Heart right ventricle (tissue), 16 donors: ENCODE measurements around the gene TMEM220. TPM values are rescaled to one million over a fixed set of nuclear protein-coding genes. Genes with fewer than 3 reads are reported as not detected.
"Not testable (repeated sequence)": the region's sequence is repeated elsewhere in the genome, so short reads cannot be mapped to it uniquely, and the experiment has no call there.

ENCODE experiments used
- ATAC-seq, 8 donors: fragments of 200-7000 bp; cut with Tn5 transposase; one replicate each; pipeline ENCODE4 v1.9.1; 2020; ENCODE audit warnings: mild to moderate bottlenecking in 8 of 8, moderate library complexity in 8 of 8, moderate number of reproducible peaks in 1 of 8
- DNase-seq, 2 donors: peaks; one replicate each; pipeline ENCODE4 v3.0.0-alpha.2; 2020
- H3K27ac ChIP-seq, 10 donors: fragments of 200-600 bp; sonication (generic) in 2 of 10; one replicate each; pipeline versions ENCODE4 v1.5.0 to v1.8.0; 2020 to 2022; ENCODE audit warnings: mild to moderate bottlenecking in 3 of 10
- H3K27me3 ChIP-seq, 7 donors: fragments of 200-600 bp; one replicate each; pipeline ENCODE4 v1.8.0; 2021 to 2022; ENCODE audit warnings: mild to moderate bottlenecking in 2 of 7
- H3K36me3 ChIP-seq, 9 donors: fragments of 200-600 bp; sonication (generic) in 1 of 9; one replicate each; pipeline versions ENCODE4 v1.5.0 to v1.8.0; 2020 to 2022; ENCODE audit warnings: mild to moderate bottlenecking in 2 of 9
- H3K4me1 ChIP-seq, 9 donors: fragments of 200-600 bp; sonication (generic) in 1 of 9; one replicate each; pipeline versions ENCODE4 v1.5.0 to v1.8.0; 2020 to 2022; ENCODE audit warnings: mild to moderate bottlenecking in 4 of 9
- H3K4me3 ChIP-seq, 10 donors: fragments of 200-600 bp; sonication (generic) in 2 of 10; one replicate each; pipeline versions ENCODE4 v1.5.0 to v1.8.0; 2020 to 2022; ENCODE audit warnings: mild to moderate bottlenecking in 7 of 10, moderate library complexity in 2 of 10
- H3K9me3 ChIP-seq, 11 donors: fragments of 200-600 bp in 10 of 11; sonication (generic) in 2 of 11; one replicate each; pipeline versions ENCODE4 v1.5.0 to v1.8.0; 2013 to 2022; ENCODE audit warnings: mild to moderate bottlenecking in 2 of 11, control low read depth in 1 of 11, moderate library complexity in 1 of 11
- WGBS, 2 donors: extraction: QIAGEN DNeasy Blood & Tissue Kit; methylation state at CpG; one replicate each; pipeline ENCODE4 v1.1.7; 2013; ENCODE audit warnings: inconsistent platforms in 1 of 2; 5-methylcytosine and 5-hydroxymethylcytosine counted together
- intact Hi-C, 10 donors: fragments of 100-400 bp; cut with DNase I; formaldehyde crosslinking; loops; one replicate each; pipeline versions ENCODE4 v1.11.1 to v1.14.2; 2022
- polyA plus RNA-seq, 2 donors: library from polyadenylated mRNA; stranded (reverse); fragments of 200-250 nt; gene quantifications; one replicate each; pipeline ENCODE4 v1.2.3, GENCODE V29; 2013
- total RNA-seq, 10 donors: library from RNA; stranded (reverse); fragmentation: NEBNext Ultra II Directional in 3 of 10; extraction: Animal tissue kit (Norgen Biotek cat#: 25700) in 3 of 10; gene quantifications; one replicate each; pipeline versions ENCODE4 v1.2.1 to v1.2.4, GENCODE V29; 2021 to 2023
- TF ChIP-seq, protein P1 (sequence below), 9 donors: fragments of 200-600 bp; sonication (generic) in 2 of 9; IDR thresholded peaks; one replicate each; pipeline versions ENCODE4 v1.5.0 to v1.8.0; 2021 to 2022; ENCODE audit warnings: antibody characterized with exemption in 9 of 9, mild to moderate bottlenecking in 5 of 9, moderate library complexity in 1 of 9
- donor health status: Arrhythmogenic right ventricular cardiomyopathy.
- donor health status: ischemic (EF 13 %, LVEDD 7.1; RV severe dilation, severe dysfunction).
- donor health status: healthy with polysubstance abuse.
- donor health status: DM: no; HTN: yes; CAD: no.
- donor health status: DM: no; HTN: no; CAD: no.
- donor health status: ischemic (EF 25% LVEDD 6.9; RV normal size, moderate dysfunction).
- donor health status: ischemic (EF 25% LVEDD 5.7; RV mildly dilated, moderate dysfunction).
- donor health status: healthy.
- donor health status: DM: yes; HTN: yes; CAD: no.
- donor health status: Ischemic cardiomyopathy.
- donor health status: ischemic (EF 35%, LVEDD 5.7; RV mildly dilated, moderate dysfunction).
- donor health status: nonischemic (EF 11% LVEDD 7.7; RV severe dilation, severe dysfunction).
- donor health status: DM: yes; HTN: yes; CAD: no.
- donor health status: PGD.
- donor health status: ischemic (EF 29% LVEDD 5.4; RV normal size, mild dysfunction).
- donor health status: nonischemic (EF 23%, LVEDD 6.1; RV moderate dilation, normal function).

TMEM220 gene
- total and polyA plus RNA-seq, 12 donors = 3.8 to 13.6 (median 7.6) TPM

DNA sequence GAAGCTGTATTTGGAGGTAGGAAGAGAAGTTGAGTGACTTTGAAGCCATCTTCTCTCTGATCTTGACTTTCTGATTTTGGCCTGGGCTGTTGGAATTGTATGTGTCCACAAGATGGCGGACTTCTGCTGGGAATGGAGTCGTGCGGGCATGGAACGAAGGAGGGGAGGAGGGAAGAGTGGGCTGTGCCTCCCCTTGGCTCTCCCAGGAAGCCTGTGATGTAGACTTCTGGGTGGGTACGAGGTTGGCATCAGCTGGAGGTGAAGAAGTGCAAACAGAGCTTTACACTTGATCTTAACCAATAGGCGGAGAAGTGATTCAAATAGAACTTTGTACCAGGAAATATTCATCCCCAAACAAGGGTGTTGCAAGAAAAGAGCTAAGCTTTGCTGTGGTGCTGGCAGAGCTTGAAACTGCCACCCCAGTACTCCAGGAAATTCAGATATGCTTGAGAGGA, 7.4 kb upstream of the TMEM220 start:
- Histone ChIP-seq H3K4me3 (no peak overlapping the region), H3K9me3 (no peaks in the 10 kb centered on the region), H3K36me3 (no peaks in the 10 kb centered on the region), H3K27ac (no peak overlapping the region), H3K27me3 (no peaks in the 10 kb centered on the region), H3K4me1 (peaks cover 0 to 7% (median 0%) of the 10 kb centered on the region in 9 donors)
- WGBS, 2 donors = 16% methylated on average over 6 of the region's 6 CpGs
- peak; percentile 52 to 84 (median 74) for ATAC-seq
- intact Hi-C loops = loop anchor here (1.0 to 5.0 kb wide), 3 partner anchors 108 to 110 kb away; no protein-coding TSS in a partner anchor
- TF ChIP-seq, protein P1, sequence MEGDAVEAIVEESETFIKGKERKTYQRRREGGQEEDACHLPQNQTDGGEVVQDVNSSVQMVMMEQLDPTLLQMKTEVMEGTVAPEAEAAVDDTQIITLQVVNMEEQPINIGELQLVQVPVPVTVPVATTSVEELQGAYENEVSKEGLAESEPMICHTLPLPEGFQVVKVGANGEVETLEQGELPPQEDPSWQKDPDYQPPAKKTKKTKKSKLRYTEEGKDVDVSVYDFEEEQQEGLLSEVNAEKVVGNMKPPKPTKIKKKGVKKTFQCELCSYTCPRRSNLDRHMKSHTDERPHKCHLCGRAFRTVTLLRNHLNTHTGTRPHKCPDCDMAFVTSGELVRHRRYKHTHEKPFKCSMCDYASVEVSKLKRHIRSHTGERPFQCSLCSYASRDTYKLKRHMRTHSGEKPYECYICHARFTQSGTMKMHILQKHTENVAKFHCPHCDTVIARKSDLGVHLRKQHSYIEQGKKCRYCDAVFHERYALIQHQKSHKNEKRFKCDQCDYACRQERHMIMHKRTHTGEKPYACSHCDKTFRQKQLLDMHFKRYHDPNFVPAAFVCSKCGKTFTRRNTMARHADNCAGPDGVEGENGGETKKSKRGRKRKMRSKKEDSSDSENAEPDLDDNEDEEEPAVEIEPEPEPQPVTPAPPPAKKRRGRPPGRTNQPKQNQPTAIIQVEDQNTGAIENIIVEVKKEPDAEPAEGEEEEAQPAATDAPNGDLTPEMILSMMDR (IDR thresholded peaks at IDR 0.05) = peak; percentile 57 to 82 (median 72)
- peak; percentile 33 to 54 for DNase-seq

DNA sequence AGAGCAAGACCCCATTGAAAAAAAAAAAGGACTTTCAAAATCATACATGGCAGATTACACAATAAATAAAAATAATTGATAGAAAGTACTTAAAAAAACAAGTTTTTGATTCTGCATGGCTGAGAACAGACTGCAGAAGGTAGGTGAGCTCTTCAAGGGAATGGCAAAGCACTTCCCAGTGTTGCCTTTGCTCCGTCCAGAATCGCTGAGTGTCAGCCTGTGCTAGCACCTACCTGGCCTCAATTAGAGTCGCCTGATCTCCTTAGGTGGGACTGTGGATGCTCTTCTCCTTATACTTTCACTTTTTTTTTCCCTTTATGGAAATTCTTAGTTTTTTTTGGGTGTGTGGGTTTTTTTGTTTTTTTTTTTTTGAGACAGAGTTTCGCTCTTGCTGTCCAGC, 6.0 kb upstream of the TMEM220 start:
- TF ChIP-seq, protein P1 (IDR thresholded peaks at IDR 0.05) = no peak
- ATAC-seq (no peak), DNase-seq (no peak)
- Histone ChIP-seq H3K4me3 (no peak overlapping the region), H3K27ac (no peak overlapping the region), H3K9me3 (no peaks in the 10 kb centered on the region), H3K4me1 (peaks cover 0 to 7% (median 0%) of the 10 kb centered on the region in 9 donors), H3K36me3 (no peaks in the 10 kb centered on the region), H3K27me3 (no peaks in the 10 kb centered on the region)
- WGBS, 2 donors = 90 to 92% methylated on average over 4 of the region's 4 CpGs
- intact Hi-C loops = loop anchor here in 7 of 10 donors (2.0 to 5.0 kb wide), 2 partner anchors 109 to 111 kb away; no protein-coding TSS in a partner anchor

DNA sequence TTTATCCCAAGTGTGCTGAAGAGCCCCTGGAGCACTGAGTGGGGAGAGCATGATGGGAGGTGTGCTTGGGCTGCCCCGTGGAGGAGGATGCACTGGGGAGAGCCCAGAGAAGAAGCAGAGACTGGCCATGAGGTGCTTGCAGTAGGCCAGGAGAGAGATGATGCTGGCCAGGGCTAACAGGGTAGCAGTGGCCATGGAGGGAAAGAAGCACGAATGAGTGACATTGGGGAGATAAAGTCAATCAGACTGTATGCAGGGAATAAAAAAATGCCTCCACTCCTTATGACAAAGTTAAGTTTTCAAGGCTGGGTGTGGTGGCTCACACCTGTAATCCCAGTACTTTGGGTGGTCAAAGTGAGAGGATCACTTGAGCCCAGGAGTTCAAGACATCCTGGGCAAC, 5.4 kb upstream of the TMEM220 start:
- H3K36me3 ChIP-seq = no peaks in the 10 kb centered on the region
- no peak overlapping the region for H3K27ac ChIP-seq
- TF ChIP-seq, protein P1 (IDR thresholded peaks at IDR 0.05) = no peak
- H3K27me3 ChIP-seq = no peaks in the 10 kb centered on the region
- WGBS, 2 donors = 69 to 74% methylated on average over 2 of the region's 2 CpGs
- peaks cover 0 to 9% (median 0%) of the 10 kb centered on the region in 9 donors for H3K4me1 ChIP-seq
- intact Hi-C loops = loop anchor here in 2 of 10 donors (5.0 kb wide), 1 partner anchor 112 kb away; no protein-coding TSS in a partner anchor
- H3K4me3 ChIP-seq = no peak overlapping the region
- ATAC-seq = no peak
- no peaks in the 10 kb centered on the region for H3K9me3 ChIP-seq
- DNase-seq = no peak

DNA sequence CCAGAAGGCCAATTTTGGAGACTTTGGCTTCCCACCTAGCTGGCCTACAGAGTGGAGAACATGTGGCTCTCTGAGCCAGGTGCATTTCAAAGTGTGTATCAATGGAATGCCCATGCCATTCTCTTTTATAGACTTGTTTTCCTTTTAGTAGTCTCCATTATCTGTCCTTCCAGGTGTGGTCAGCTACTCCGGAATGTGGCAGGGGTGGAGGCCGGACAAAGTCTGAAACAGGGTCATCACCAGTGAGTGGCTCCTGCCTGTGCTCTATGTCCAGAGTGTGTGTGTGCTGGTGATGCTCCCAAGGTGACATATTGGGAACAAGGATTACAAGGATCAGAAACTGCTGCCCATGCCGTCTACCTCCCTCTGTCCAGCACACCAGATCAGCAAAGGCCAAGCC, 3.8 kb upstream of the TMEM220 start:
- H3K27ac ChIP-seq = no peak overlapping the region
- H3K4me1 ChIP-seq = peaks cover 0 to 17% (median 5%) of the 10 kb centered on the region in 9 donors
- 92 to 93% methylated on average over 3 of the region's 3 CpGs for WGBS, 2 donors
- TF ChIP-seq, protein P1 (IDR thresholded peaks at IDR 0.05) = no peak
- H3K36me3 ChIP-seq = no peaks in the 10 kb centered on the region
- ATAC-seq (no peak), DNase-seq (no peak)
- H3K27me3 ChIP-seq = no peaks in the 10 kb centered on the region
- no peak overlapping the region for H3K4me3 ChIP-seq
- H3K9me3 ChIP-seq = no peaks in the 10 kb centered on the region
- intact Hi-C loops = no loop called here

DNA sequence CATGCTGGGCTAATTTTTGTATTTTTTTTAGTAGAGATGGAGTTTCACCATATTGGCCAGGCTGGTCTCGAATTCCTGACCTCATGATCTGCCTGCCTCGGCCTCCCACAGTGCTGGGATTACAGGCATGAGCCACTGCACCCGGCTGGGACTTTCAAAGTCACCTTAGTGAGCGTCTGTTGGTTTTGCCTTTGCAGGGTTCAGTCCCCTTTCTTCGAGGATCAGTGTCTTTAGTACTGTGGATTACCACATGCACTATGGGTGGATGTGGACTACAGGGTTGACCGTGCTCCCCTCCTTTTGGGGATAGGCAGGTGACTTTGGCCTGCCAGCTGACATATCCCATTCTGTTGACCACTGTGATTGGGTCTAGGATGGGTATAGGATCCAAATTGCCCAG, 2.3 kb upstream of the TMEM220 start:
- WGBS, 2 donors = 89 to 90% methylated on average over 6 of the region's 6 CpGs
- DNase-seq, intact Hi-C loops: not testable (repeated sequence)

More for the DNA sequence above, 2.3 kb upstream of the TMEM220 start:
- H3K27me3 ChIP-seq, ATAC-seq, H3K4me3 ChIP-seq, H3K9me3 ChIP-seq, H3K36me3 ChIP-seq, H3K27ac ChIP-seq: not testable (repeated sequence)
- peaks cover 0 to 13% (median 5%) of the 10 kb centered on the region in 9 donors for H3K4me1 ChIP-seq
